GM23338 (cell line): ENCODE data around the gene OBSCN. TPM values are rescaled to one million over a fixed set of nuclear protein-coding genes. Genes with fewer than 3 reads are reported as not detected.

Experiments
- ATAC-seq: fragments of 200-7000 bp; cut with Tn5 transposase; 3 replicates; pipeline ENCODE4 v1.9.1; 2020
- DNase-seq: peaks from one replicate; pipeline ENCODE4 v3.0.0-alpha.2; 2015; ENCODE audit warnings: low spot score
- H2AFZ ChIP-seq: fragments of 200-600 bp; sonication (generic); 2 replicates; pipeline ENCODE4 v1.8.0; 2016; ENCODE audit warnings: antibody characterized with exemption, mild to moderate bottlenecking, moderate library complexity
- H3F3A ChIP-seq: fragments of 200-600 bp; sonication (generic); replicated peaks from 2 replicates; pipeline ENCODE4 v1.8.0; 2017; ENCODE audit warnings: antibody characterized with exemption, mixed run types, low read depth
- H3K27ac ChIP-seq: fragments of 200-600 bp; sonication (generic); 2 replicates; pipeline ENCODE4 v1.6.1; 2016; ENCODE audit warnings: low read depth
- H3K27me3 ChIP-seq: fragments of 200-600 bp; sonication (generic); 2 replicates; pipeline ENCODE4 v1.8.0; 2016; ENCODE audit warnings: mild to moderate bottlenecking, mixed run types, moderate library complexity; ENCODE audit not compliant: insufficient read depth
- H3K36me3 ChIP-seq: fragments of 200-600 bp; sonication (generic); 2 replicates; pipeline ENCODE4 v1.8.0; 2016; ENCODE audit warnings: mild to moderate bottlenecking; ENCODE audit not compliant: insufficient read depth
- H3K4me1 ChIP-seq: fragments of 200-600 bp; sonication (generic); 2 replicates; pipeline ENCODE4 v1.8.0; 2016; ENCODE audit warnings: mild to moderate bottlenecking, moderate library complexity; ENCODE audit not compliant: insufficient read depth
- H3K4me2 ChIP-seq: fragments of 200-600 bp; sonication (generic); 2 replicates; pipeline ENCODE4 v1.7.1; 2017; ENCODE audit warnings: mixed run types
- H3K4me3 ChIP-seq: fragments of 200-600 bp; sonication (generic); 2 replicates; pipeline ENCODE4 v1.6.1; 2016; ENCODE audit warnings: mixed run types
- H3K79me2 ChIP-seq: fragments of 200-600 bp; sonication (generic); replicated peaks from 2 replicates; pipeline ENCODE4 v1.8.0; 2017; ENCODE audit warnings: mild to moderate bottlenecking; ENCODE audit not compliant: insufficient read depth
- H3K9me2 ChIP-seq: fragments of 200-600 bp; sonication (generic); 2 replicates; pipeline ENCODE4 v1.8.0; 2017; ENCODE audit not compliant: insufficient read depth
- H4K20me1 ChIP-seq: fragments of 200-600 bp; sonication (generic); replicated peaks from 2 replicates; pipeline ENCODE4 v1.8.0; 2017; ENCODE audit warnings: mild to moderate bottlenecking; ENCODE audit not compliant: insufficient read depth
- H3K27ac Mint-ChIP-seq: 2 replicates; pipeline ENCODE4 v1.8.0; 2020; ENCODE audit warnings: inconsistent platforms, mild to moderate bottlenecking, moderate library complexity, mixed read lengths
- H3K27me3 Mint-ChIP-seq: 3 replicates; pipeline ENCODE4 v1.8.0; 2022; ENCODE audit warnings: low read depth, mild to moderate bottlenecking, moderate library complexity, mixed read lengths, inconsistent platforms; ENCODE audit not compliant: insufficient read depth, poor library complexity
- H3K36me3 Mint-ChIP-seq: 3 replicates; pipeline ENCODE4 v1.8.0; 2021; ENCODE audit warnings: low read depth, mild to moderate bottlenecking, inconsistent platforms, moderate library complexity, mixed read lengths
- H3K4me1 Mint-ChIP-seq: 3 replicates; pipeline ENCODE4 v1.8.0; 2020; ENCODE audit warnings: mild to moderate bottlenecking, inconsistent platforms, mixed read lengths
- H3K4me3 Mint-ChIP-seq: 3 replicates; pipeline ENCODE4 v1.8.0; 2021; ENCODE audit warnings: moderate library complexity, mild to moderate bottlenecking, inconsistent platforms, mixed read lengths
- H3K9me3 Mint-ChIP-seq: 3 replicates; pipeline ENCODE4 v1.8.0; 2020; ENCODE audit warnings: moderate library complexity, mild to moderate bottlenecking, inconsistent platforms, mixed read lengths
- CREB1 ChIP-seq: fragments of 250-450 bp; sonication (Bioruptor Pico); IDR thresholded peaks from 2 replicates; pipeline ENCODE4 v1.5.0; 2020; ENCODE audit warnings: low read depth, mild to moderate bottlenecking, moderate library complexity
- CTCF ChIP-seq, 2 experiments: fragments of 200-600 bp in 1 of 2; sonication (generic) in 1 of 2; conservative IDR thresholded peaks; 2 replicates each; pipeline versions ENCODE4 v1.5.1 to v1.6.1; 2016 to 2017; ENCODE audit warnings: antibody characterized with exemption in 2 of 2, low read depth in 2 of 2, mild to moderate bottlenecking in 2 of 2, moderate library complexity in 1 of 2
- EZH2 ChIP-seq: fragments of 200-600 bp; sonication (generic); IDR thresholded peaks from one replicate; pipeline ENCODE4 v1.8.0; 2017; ENCODE audit warnings: antibody characterized with exemption, mild to moderate bottlenecking, low read depth; ENCODE audit not compliant: unreplicated experiment
- EZH2phosphoT487 ChIP-seq: fragments of 200-600 bp; sonication (generic); IDR thresholded peaks from one replicate; pipeline ENCODE4 v1.8.1; 2018; ENCODE audit warnings: antibody characterized with exemption; ENCODE audit not compliant: unreplicated experiment
- NANOG ChIP-seq: IDR thresholded peaks from 2 replicates; pipeline ENCODE4 v1.6.1; 2016; ENCODE audit warnings: antibody characterized with exemption, borderline replicate concordance
- POLR2AphosphoS5 ChIP-seq: IDR thresholded peaks from 2 replicates; pipeline ENCODE4 v1.6.1; 2016; ENCODE audit warnings: antibody characterized with exemption, low read depth
- REST ChIP-seq: IDR thresholded peaks from one replicate; pipeline ENCODE4 v1.6.1; 2018; ENCODE audit warnings: antibody characterized with exemption; ENCODE audit not compliant: unreplicated experiment
- STAT1 ChIP-seq: IDR thresholded peaks from one replicate; pipeline ENCODE4 v1.6.1; 2016; ENCODE audit warnings: antibody characterized with exemption; ENCODE audit not compliant: unreplicated experiment
- ZNF114 ChIP-seq: fragments of 250-450 bp; sonication (Bioruptor Pico); IDR thresholded peaks from 2 replicates; pipeline ENCODE4 v1.5.0; 2020; ENCODE audit warnings: mild to moderate bottlenecking, moderate library complexity
- ZNF331 ChIP-seq: fragments of 250-450 bp; sonication (Bioruptor Pico); IDR thresholded peaks from 2 replicates; pipeline ENCODE4 v1.5.0; 2020; ENCODE audit warnings: low read depth, mild to moderate bottlenecking, moderate library complexity
- ZNF462 ChIP-seq: fragments of 250-450 bp; sonication (Bioruptor Pico); IDR thresholded peaks from 2 replicates; pipeline ENCODE4 v1.5.0; 2020; ENCODE audit warnings: mild to moderate bottlenecking, moderate library complexity
- polyA plus RNA-seq: library from polyadenylated mRNA; unstranded; fragments of >200 nt; fragmentation: Nextera tagmentation; extraction: Ambion mirVana; gene quantifications from 2 replicates; pipeline ENCODE4 v1.2.1, GENCODE V29; 2016
- total RNA-seq: library from RNA; depleted of rRNA; stranded (reverse); fragments of >200 nt; shearing (Covaris generic); gene quantifications from 2 replicates; pipeline ENCODE4 v1.2.3, GENCODE V29; 2014

The OBSCN gene
- total and polyA plus RNA-seq, 2 experiments from 2014 or later: 8.4 to 38.5 TPM

- no peak overlapping the region for H3K27ac Mint-ChIP-seq
- Histone ChIP-seq H3K4me3 (no peak overlapping the region), H3K4me1 (no peaks in the 10 kb centered on the region), H3K27me3 (no peaks in the 10 kb centered on the region), H3F3A (no peaks in the 10 kb centered on the region), H3K79me2 (no peaks in the 10 kb centered on the region), H3K36me3 (no peaks in the 10 kb centered on the region), H3K4me2 (no peak overlapping the region), H4K20me1 (no peaks in the 10 kb centered on the region), H3K9me2 (no peaks in the 10 kb centered on the region), H2AFZ (no peak overlapping the region), H3K27ac (no peak overlapping the region)
- DNase-seq (no peak), ATAC-seq (no peak; the same call in 2 of the 3 replicates)
- TF ChIP-seq NANOG (no peak), ZNF462 (CRISPR knock-in tag) (no peak), CREB1 (no peak), EZH2phosphoT487 (no peak), ZNF114 (CRISPR knock-in tag) (no peak), STAT1 (no peak), CTCF (conservative IDR thresholded peaks at IDR 0.05; ENCODE audit: low read depth in 2 of 2) (no peak), ZNF331 (CRISPR knock-in tag) (no peak), REST (no peak), EZH2 (no peak), POLR2AphosphoS5 (no peak)
- no peaks in the 10 kb centered on the region for H3K9me3 Mint-ChIP-seq
- no peaks in the 10 kb centered on the region for H3K27me3 Mint-ChIP-seq
- H3K4me1 Mint-ChIP-seq: no peaks in the 10 kb centered on the region; the same call in 2 of the 3 replicates
- H3K4me3 Mint-ChIP-seq: no peak overlapping the region
- H3K36me3 Mint-ChIP-seq: no peaks in the 10 kb centered on the region; the same call in 2 of the 3 replicates
Measured at GRCh38 chr1:228354390-228355320, 146.8 kb downstream of the OBSCN start.
